GM11168 (cell line): ENCODE measurements around the gene SMTNL2.
"Not testable (repeated sequence)": the region's sequence is repeated elsewhere in the genome, so short reads cannot be mapped to it uniquely, and the experiment has no call there.

Experiments used
- in situ Hi-C: fragments of 300-500 bp; cut with MboI; formaldehyde crosslinking; loops from one replicate; pipeline ENCODE4 v1.12.0; 2022; ENCODE audit warnings: low sequenced_read_pairs; ENCODE audit not compliant: unreplicated experiment

SMTNL2 gene

DNA sequence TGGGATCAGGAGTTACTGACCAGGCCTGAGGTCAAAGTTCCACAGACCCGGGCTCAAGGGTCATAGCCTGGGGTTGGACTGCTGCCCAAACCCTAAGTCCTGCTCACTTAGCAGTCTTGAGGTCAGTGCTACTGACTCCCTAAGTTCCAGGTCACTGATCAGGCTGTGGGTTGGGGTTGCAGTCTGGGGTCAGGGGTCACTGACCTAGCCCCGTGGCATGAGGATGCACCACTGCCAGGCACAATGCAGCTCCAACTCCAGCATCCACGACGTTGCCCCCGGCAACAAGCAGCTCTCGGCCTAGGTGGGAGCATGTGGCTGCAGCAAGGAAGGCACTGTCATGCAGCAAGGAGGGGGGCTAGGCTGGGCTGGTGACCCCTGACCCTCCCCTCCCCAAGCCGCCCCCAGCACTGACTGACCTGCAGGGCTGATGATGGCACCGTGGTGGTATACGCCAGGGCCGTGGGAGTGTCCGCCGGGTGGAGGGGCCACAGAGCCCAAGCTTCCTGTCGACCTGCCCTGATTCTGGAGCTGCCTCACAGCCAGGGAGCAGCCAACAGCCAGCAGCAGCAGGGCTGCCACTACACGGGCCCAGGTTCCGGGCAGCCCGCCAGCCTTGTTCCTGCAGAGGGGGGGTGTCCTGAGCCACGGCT, 25.1 kb upstream of the SMTNL2 start:
- in situ Hi-C loops = no loop called here

DNA sequence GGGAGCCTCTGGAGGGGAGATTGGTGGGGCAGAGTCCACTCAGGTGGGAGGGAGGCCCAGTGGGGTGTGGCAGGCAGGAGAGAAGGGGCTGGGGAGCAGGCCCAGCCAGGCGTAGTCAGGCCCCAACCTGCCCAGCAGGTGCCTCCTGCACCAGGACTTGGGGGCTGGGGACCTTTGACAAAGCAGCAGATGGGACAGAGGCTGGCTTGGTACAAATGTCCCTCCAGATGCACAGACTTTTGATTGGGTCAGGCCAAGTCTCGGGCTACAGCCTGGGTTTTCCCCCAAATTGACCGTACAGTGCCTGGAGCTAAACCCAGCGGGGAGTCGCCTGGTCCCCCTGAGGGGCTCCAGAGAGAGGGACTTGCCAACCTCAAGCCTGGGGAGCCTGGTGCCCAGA, 24.4 kb upstream of the SMTNL2 start:
- in situ Hi-C loops = no loop called here

- in situ Hi-C loops = no loop called here
Observed at GRCh38 chr17:4560421-4560820, 23.9 kb upstream of the SMTNL2 start, which contains the start of gene GGT6. Gene GGT6 (minus strand): TSS chr17:4560577. CDS start chr17:4560521, 56 bp downstream.

DNA sequence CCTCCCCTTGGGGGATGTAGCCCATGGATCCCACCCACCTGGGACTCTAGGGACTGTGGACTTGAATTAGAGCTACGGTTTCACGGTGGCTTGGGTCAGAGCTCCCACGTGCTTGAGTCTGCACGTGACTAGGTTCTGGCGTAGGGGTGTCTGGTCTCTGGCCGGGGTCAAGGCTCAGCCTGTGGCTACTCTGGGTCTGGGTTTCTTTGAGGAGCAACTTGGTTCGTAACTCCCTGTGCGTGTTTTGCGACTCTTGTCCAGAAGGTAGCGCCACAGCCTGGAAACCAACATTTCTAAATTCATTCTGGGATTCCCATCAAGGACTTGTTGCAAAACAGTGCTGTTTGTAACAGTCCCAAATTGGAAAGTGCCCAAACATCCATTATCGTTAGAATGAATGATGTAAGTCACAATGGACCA, 23.5 kb upstream of the SMTNL2 start:
- in situ Hi-C loops = no loop called here

DNA sequence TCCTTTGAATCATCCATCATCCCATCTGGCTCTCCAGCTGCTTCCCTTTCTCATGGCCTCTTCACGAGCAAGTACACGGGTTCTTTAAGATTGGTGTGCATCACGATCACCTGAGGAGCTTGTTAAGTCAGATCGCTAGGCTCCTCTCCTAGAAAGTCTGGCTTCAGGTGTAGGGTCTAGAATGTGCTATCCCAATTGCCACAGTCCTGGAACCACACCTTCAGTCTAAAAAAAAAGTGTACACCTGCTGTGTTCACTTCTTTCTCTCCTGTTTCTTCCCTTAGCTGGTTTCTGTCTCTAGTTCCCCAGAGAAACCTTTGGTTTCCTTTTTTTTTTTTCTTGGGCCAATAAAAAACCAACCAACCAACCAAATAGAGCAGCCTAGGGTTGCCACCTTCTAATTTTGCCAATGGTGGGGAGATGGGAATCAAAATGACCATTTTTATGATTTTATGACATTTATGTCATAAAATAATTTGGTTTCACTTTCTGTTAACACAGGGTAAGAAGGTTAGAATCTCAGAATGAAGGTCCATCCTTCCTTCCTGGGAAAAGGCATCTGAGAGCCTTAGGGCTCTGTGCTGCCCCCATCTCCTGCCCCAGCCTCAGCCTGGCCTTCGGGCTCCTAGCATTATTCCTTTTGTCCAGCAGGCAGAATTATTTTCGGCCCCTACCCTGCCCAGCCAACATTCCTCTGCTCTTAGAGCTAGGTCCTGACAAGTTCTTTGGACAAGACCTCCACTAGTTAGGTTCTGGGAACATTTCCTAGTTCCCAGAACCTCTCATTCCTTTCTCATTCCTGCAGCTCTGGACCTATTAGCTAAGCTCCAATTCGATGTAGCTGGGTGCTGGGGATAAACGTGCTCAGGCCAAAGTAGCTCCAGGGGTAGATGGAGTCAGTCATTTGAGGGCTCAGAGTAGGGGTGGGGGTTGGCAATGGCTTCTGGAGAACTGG, 22.0 kb upstream of the SMTNL2 start:
- in situ Hi-C loops = no loop called here

DNA sequence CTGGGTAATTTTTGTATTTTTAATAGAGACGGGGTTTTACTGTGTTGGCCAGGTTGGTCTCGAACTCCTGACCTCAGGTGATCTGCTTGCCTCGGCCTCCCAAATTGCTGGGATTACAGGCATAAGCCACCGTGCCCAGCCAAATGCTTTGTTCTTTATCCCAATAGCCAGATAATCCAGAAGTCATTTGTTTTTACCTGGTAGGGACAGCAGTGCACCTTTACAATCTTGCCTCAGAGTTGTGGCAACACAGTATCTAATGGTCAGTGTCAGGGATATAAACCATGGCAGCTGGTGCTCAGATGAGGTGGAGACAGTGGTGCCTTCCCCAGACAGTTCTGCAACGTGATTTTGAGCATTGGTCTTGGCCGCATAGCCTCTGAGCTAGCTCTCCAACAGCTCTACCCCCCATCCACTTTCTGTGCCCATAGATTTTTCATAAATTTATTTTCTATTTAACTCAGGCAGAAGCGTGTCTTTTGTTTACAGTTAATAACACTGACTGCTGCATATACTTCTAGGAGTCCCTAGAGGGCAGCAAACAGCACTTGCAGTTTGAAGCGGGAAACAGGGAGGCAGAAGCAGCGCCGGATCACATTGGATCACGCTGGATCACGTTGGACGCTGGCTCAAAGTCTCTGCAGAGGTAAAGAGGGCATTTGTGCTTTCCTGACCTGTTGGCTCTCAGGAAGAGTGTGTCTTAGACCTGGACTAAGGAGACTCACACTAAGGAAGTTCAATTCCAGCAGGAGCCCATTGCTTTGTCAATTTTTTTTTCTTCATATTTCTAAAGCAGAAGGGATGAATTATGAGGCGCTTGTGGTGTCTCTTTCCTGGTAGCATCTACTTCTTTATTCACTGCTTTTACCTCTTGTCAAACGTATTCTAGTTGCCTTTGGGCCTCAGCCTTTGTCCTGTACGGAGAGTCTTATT, 18.9 kb upstream of the SMTNL2 start:
- in situ Hi-C loops = loop anchor here (5.0 kb wide), 1 partner anchor 57 kb away; no protein-coding TSS in a partner anchor

- in situ Hi-C loops = loop anchor here (5.0 kb wide), 1 partner anchor 56 kb away; no protein-coding TSS in a partner anchor
Observed at GRCh38 chr17:4566785-4567184, 17.5 kb upstream of the SMTNL2 start.

GRCh38 chr17:4569591-4569990, 14.7 kb upstream of the SMTNL2 start:
- in situ Hi-C loops = loop anchor here (5.0 kb wide), 1 partner anchor 53 kb away; no protein-coding TSS in a partner anchor

DNA sequence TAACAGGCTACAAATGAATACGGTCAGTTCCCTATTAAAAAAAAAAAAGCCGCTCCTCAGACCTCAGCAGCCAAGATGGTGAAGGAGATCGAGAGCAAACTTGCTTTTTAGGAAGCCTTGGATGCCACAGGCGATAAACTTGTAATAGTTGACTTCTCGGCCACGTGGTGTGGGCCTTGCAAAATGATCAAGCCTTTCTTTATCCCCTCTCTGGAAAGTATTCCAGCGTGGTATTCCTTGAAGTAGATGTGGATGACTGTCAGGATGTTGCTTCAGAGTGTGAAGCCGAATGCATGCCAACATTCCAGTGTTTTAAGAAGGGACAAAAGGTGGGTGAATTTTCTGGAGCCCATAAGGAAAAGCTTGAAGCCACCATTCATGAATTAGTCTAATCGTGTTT, 12.2 kb upstream of the SMTNL2 start:
- in situ Hi-C loops = no loop called here

- in situ Hi-C loops = no loop called here
Observed at GRCh38 chr17:4573115-4573514, 11.2 kb upstream of the SMTNL2 start.

DNA sequence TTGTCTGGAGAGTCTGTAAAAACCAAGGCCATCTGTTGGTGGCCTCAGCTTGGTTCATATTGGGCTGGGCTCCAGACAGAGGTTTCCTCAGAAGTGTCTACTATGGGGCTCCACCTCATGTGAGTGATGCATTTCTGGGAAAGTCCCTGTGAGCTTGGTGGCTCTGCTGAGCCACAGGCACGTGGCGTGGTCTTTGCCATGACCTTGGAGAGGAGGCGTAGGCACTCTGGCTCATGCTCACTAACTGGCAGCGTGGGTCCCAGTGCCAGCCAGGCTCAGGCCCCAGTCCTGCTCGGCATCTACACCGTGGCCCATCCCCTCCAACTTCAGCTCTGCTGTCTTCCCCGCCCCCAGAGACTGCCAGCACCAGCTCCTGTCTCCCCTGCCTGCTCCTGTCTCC, 10.7 kb upstream of the SMTNL2 start:
- in situ Hi-C loops = no loop called here

- in situ Hi-C loops = no loop called here
Observed at GRCh38 chr17:4574448-4575045, 9.8 kb upstream of the SMTNL2 start.

GRCh38 chr17:4576161-4576558, 8.2 kb upstream of the SMTNL2 start:
- in situ Hi-C loops = no loop called here

- in situ Hi-C loops = no loop called here
Observed at GRCh38 chr17:4576729-4577322, 7.5 kb upstream of the SMTNL2 start.

DNA sequence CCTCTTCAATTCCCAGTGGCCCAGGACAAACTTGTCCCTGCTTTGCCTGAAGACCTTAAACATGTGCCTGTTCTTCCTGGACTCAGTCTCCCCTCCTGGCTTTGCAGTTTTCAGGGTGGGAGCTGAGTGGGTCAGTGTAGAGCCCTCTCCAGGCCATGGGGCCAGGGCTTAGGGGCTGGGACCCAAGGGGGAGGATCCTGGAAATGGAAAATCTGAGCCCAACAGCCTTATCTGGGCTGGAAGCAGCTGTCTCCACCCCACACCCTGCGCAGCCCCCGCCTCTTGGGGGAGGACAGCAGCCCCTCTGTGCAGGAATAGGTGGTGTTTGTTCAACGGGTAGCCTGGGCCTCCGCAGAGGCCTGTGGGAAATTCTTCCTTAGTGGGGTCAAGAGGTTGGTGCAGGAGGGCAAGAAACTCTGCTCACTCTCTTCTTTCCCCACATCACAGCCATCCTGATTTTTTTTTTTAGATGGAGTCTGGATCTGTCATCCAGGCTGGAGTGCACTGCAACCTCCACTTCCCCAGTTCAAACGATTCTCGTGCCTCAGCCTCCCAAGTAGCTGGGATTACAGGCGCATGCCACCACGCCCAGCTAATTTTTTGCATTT, 6.8 kb upstream of the SMTNL2 start:
- in situ Hi-C loops = no loop called here

DNA sequence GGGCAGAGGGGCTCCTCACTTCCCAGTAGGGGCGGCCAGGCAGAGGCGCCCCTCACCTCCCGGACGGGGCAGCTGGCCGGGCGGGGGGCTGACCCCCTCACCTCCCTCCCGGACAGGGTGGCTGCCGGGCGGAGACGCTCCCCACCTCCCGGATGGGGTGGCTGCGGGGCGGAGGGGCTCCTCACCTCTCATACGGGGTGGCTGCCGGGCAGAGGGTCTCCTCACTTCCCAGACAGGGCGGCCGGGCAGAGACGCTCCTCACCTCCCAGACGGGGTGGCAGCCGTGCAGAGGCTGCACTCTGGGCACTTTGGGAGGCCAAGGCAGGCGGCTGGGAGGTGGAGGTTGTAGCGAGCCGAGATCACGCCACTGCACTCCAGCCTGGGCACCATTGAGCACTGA, 6.0 kb upstream of the SMTNL2 start:
- in situ Hi-C loops = not testable (repeated sequence)

DNA sequence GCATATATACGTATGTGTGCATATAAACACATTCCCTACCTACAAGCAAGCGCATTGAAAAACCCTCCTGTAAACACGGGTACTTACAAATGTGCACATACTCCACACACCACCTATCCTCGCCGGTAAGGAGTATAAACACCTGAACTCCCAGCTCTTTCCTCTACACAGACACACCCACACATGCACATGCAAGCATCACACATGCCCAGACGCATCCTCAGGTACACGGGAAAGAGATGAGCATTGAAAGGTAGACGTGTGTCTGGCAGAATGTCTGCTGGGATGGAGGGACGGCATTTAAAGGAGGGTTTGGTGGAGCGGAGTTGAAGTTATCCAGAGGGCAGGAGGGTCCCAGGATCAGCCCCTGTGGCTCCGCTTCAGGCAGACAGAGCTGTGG, 4.7 kb upstream of the SMTNL2 start:
- in situ Hi-C loops = no loop called here

DNA sequence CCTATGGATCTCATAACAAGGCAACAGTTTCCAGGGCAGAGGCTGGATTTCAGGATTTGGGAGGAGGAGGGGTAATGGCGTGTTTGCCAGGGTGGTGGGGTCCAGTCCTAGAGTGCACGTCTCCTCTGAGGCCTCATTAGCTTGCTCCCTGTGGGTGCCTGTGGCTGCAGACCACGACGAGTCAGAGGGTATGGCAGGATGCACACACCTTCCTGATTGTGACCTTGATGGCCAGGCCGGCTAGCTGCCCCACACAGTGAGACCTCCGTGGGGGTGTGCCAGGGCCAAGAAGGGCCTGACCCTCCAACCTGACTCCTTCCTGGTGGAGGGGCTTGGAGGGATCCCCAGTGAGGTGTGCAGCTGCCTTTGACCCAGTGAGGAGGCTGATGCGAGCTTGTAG, 4.0 kb upstream of the SMTNL2 start:
- in situ Hi-C loops = no loop called here

DNA sequence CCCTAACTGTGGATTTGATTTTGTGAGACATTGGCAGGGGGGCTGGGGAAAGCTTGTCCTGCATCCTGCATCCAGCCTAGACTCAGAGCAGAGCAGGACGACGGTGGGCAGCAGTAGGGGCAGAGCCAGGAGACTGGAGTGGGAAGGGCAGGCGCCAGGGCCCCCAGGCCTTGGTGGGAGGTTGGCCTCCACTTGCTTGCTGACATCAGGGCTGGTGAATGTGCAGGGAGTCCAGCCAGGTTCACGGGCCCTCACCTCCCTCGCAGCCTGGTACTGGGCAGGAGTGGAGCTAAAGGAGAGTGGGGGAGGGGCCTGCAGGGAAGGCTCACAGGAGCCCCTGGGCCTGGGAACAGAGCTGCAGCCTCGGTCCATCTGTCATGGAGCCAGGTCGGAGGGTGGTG, 2.2 kb upstream of the SMTNL2 start:
- in situ Hi-C loops = no loop called here
